Ammon's horn (tissue), 1 donor: ENCODE data around the gene SFI1.
"Not testable (repeated sequence)": the region's sequence is repeated elsewhere in the genome, so short reads cannot be mapped to it uniquely, and the experiment has no call there.

Experiments
- DNase-seq: peaks from one replicate; pipeline ENCODE4 v3.0.0-alpha.2; 2016; ENCODE audit warnings: low spot score

The SFI1 gene

GRCh38 chr22:31544481-31545480, 48.4 kb downstream of the SFI1 start:
- DNase-seq, result no peak

- DNase-seq, result no peak
These were observed 54.6 kb downstream of the SFI1 start for GRCh38 chr22:31550871-31551370.

GRCh38 chr22:31556627-31557203, 60.4 kb downstream of the SFI1 start:
- DNase-seq, result peak; percentile 43

GRCh38 chr22:31558546-31558945, 62.2 kb downstream of the SFI1 start:
- DNase-seq, result not testable (repeated sequence)

GRCh38 chr22:31561238-31561887, 65.0 kb downstream of the SFI1 start:
- DNase-seq, result peak; percentile 88

GRCh38 chr22:31561970-31562369, 65.6 kb downstream of the SFI1 start:
- DNase-seq, result no peak

GRCh38 chr22:31566484-31566883, 70.1 kb downstream of the SFI1 start:
- no peak for DNase-seq

- no peak for DNase-seq
These were observed 70.9 kb downstream of the SFI1 start for GRCh38 chr22:31567196-31567595.

- no peak for DNase-seq
These were observed 71.4 kb downstream of the SFI1 start for GRCh38 chr22:31567702-31568101.

- DNase-seq, result no peak
These were observed 72.8 kb downstream of the SFI1 start for GRCh38 chr22:31569126-31569525.

GRCh38 chr22:31572939-31573338, 76.6 kb downstream of the SFI1 start:
- DNase-seq, result no peak

GRCh38 chr22:31574055-31574670, 77.8 kb downstream of the SFI1 start:
- no peak for DNase-seq

- peak; percentile 40 for DNase-seq
These were observed 78.9 kb downstream of the SFI1 start for GRCh38 chr22:31575190-31575589.

- DNase-seq, result peak; percentile 25
These were observed 81.4 kb downstream of the SFI1 start for GRCh38 chr22:31577711-31578110.

GRCh38 chr22:31578171-31578570, 81.8 kb downstream of the SFI1 start:
- DNase-seq, result no peak

- no peak for DNase-seq
These were observed 83.5 kb downstream of the SFI1 start for GRCh38 chr22:31579835-31580242.

- DNase-seq, result no peak
These were observed 87.6 kb downstream of the SFI1 start for GRCh38 chr22:31583861-31584485.

GRCh38 chr22:31584804-31585160, 88.4 kb downstream of the SFI1 start:
- DNase-seq, result no peak

- no peak for DNase-seq
These were observed 89.0 kb downstream of the SFI1 start for GRCh38 chr22:31585161-31585859.

- DNase-seq, result no peak
These were observed 90.0 kb downstream of the SFI1 start for GRCh38 chr22:31586137-31586920.
